Thyroid gland (tissue), 4 donors: Measurements from ENCODE around the gene EBF3. TPM values are rescaled to one million over a fixed set of nuclear protein-coding genes. Genes with fewer than 3 reads are reported as not detected.

Experiments used
- DNase-seq, 2 donors: peaks; one replicate each; pipeline ENCODE4 v3.0.0-alpha.2; 2019
- H3K27ac ChIP-seq, 3 donors: fragments of 200-600 bp; sonication (generic); 1 replicate in 2 of 3; 2 replicates in 1 of 3; pipeline ENCODE4 v1.5.1; 2016 to 2019; ENCODE audit warnings: mild to moderate bottlenecking in 1 of 3, moderate library complexity in 1 of 3
- H3K27me3 ChIP-seq: fragments of 200-600 bp; sonication (generic); one replicate; pipeline ENCODE4 v1.5.1; 2019
- H3K36me3 ChIP-seq, 2 donors: fragments of 200-600 bp; sonication (generic); one replicate each; pipeline ENCODE4 v1.5.1; 2016 to 2019
- H3K4me1 ChIP-seq, 2 donors: fragments of 200-600 bp; sonication (generic); one replicate each; pipeline ENCODE4 v1.5.1; 2017 to 2019
- H3K4me3 ChIP-seq, 3 donors: fragments of 200-600 bp; sonication (generic); replicated peaks in 1 of 3; 1 replicate in 2 of 3; 2 replicates in 1 of 3; pipeline ENCODE4 v1.5.1; 2016; ENCODE audit warnings: mild to moderate bottlenecking in 1 of 3
- H3K9me3 ChIP-seq: fragments of 200-600 bp; sonication (generic); one replicate; pipeline ENCODE4 v1.5.1; 2017
- CTCF ChIP-seq, 6 experiments: fragments of 200-600 bp in 3 of 6; fragments of 450-650 bp in 3 of 6; sonication (generic) in 3 of 6; IDR thresholded peaks; one replicate each; pipeline ENCODE4 v1.5.1; 2016 to 2019; ENCODE audit warnings: antibody characterized with exemption in 6 of 6, mild to moderate bottlenecking in 2 of 6, inconsistent platforms in 1 of 6, moderate library complexity in 1 of 6
- POLR2A ChIP-seq, 2 donors: fragments of 450-650 bp; IDR thresholded peaks; one replicate each; pipeline ENCODE4 v1.6.1; 2017; ENCODE audit warnings: antibody characterized with exemption in 2 of 2, mild to moderate bottlenecking in 2 of 2, moderate library complexity in 1 of 2
- WGBS, 2 donors: methylation state at CpG; one replicate each; pipeline ENCODE4 v1.1.5; 2017; 5-methylcytosine and 5-hydroxymethylcytosine counted together
- intact Hi-C: fragments of 100-400 bp; cut with DNase I; formaldehyde crosslinking; loops from one replicate; pipeline ENCODE4 v1.15.1; 2023
- total RNA-seq, 4 donors: library from RNA; depleted of rRNA; stranded (reverse); fragments of >200 nt; gene quantifications; one replicate each; pipeline ENCODE4 v1.2.3, GENCODE V29; 2016

The EBF3 gene
- total RNA-seq, 4 donors from 2014 or later: 6.8 to 12.5 (median 8.8) TPM

GRCh38 chr10:130009228-130009627 is 45.2 kb upstream of the EBF3 start:
- no peak for DNase-seq
- Histone ChIP-seq H3K27ac (no peak overlapping the region), H3K27me3 (no peaks in the 10 kb centered on the region), H3K9me3 (no peaks in the 10 kb centered on the region), H3K4me1 (no peaks in the 10 kb centered on the region), H3K36me3 (no peaks in the 10 kb centered on the region), H3K4me3 (no peak overlapping the region)
- 92 to 94% methylated on average over 7 to 9 of the region's 9 CpGs for WGBS, 2 donors
- TF ChIP-seq CTCF (IDR thresholded peaks at IDR 0.05) (no peak), POLR2A (IDR thresholded peaks at IDR 0.05) (no peak)
- intact Hi-C loops: no loop called here

GRCh38 chr10:130003787-130004613 is 39.9 kb upstream of the EBF3 start:
- TF ChIP-seq CTCF (IDR thresholded peaks at IDR 0.05) (no peak), POLR2A (IDR thresholded peaks at IDR 0.05) (no peak)
- no peak for DNase-seq
- Histone ChIP-seq H3K9me3 (no peaks in the 10 kb centered on the region), H3K36me3 (no peaks in the 10 kb centered on the region), H3K4me3 (no peak overlapping the region), H3K27ac (no peak overlapping the region), H3K27me3 (no peaks in the 10 kb centered on the region), H3K4me1 (no peaks in the 10 kb centered on the region)
- WGBS, 2 donors: 72 to 81% methylated on average over 6 to 8 of the region's 8 CpGs
- intact Hi-C loops: no loop called here

GRCh38 chr10:130003166-130003565 is 39.1 kb upstream of the EBF3 start:
- 89 to 98% methylated on average over 4 to 9 of the region's 9 CpGs for WGBS, 2 donors
- Histone ChIP-seq H3K4me1 (no peaks in the 10 kb centered on the region), H3K27ac (no peak overlapping the region), H3K27me3 (no peaks in the 10 kb centered on the region), H3K9me3 (no peaks in the 10 kb centered on the region), H3K4me3 (no peak overlapping the region), H3K36me3 (no peaks in the 10 kb centered on the region)
- no peak for TF ChIP-seq CTCF (IDR thresholded peaks at IDR 0.05)
- no peak for TF ChIP-seq POLR2A (IDR thresholded peaks at IDR 0.05)
- intact Hi-C loops: no loop called here
- no peak for DNase-seq

GRCh38 chr10:130002606-130003005 is 38.5 kb upstream of the EBF3 start:
- intact Hi-C loops: no loop called here
- no peaks in the 10 kb centered on the region for H3K4me1 ChIP-seq
- 85 to 88% methylated on average over 14 of the region's 14 CpGs for WGBS, 2 donors
- no peak for DNase-seq
- no peaks in the 10 kb centered on the region for H3K36me3 ChIP-seq
- no peak overlapping the region for H3K4me3 ChIP-seq
- TF ChIP-seq CTCF (IDR thresholded peaks at IDR 0.05): no peak
- no peak for TF ChIP-seq POLR2A (IDR thresholded peaks at IDR 0.05)
- H3K27me3 ChIP-seq: no peaks in the 10 kb centered on the region
- no peaks in the 10 kb centered on the region for H3K9me3 ChIP-seq
- no peak overlapping the region for H3K27ac ChIP-seq

GRCh38 chr10:130000918-130001317 is 36.8 kb upstream of the EBF3 start:
- no peaks in the 10 kb centered on the region for H3K4me1 ChIP-seq
- 86 to 93% methylated on average over 3 to 4 of the region's 4 CpGs for WGBS, 2 donors
- DNase-seq: no peak
- H3K4me3 ChIP-seq: no peak overlapping the region
- no peak overlapping the region for H3K27ac ChIP-seq
- H3K9me3 ChIP-seq: no peaks in the 10 kb centered on the region
- TF ChIP-seq CTCF (IDR thresholded peaks at IDR 0.05) (no peak), POLR2A (IDR thresholded peaks at IDR 0.05) (no peak)
- H3K36me3 ChIP-seq: no peaks in the 10 kb centered on the region
- intact Hi-C loops: no loop called here
- no peaks in the 10 kb centered on the region for H3K27me3 ChIP-seq
